PC-3 (cell line): ENCODE results near the gene KRT35. TPM values are rescaled to one million over a fixed set of nuclear protein-coding genes. Genes with fewer than 3 reads are reported as not detected.

Source experiments
- ATAC-seq: fragments of 200-7000 bp; cut with Tn5 transposase; 2 replicates; pipeline ENCODE4 v1.9.1; 2020; ENCODE audit warnings: mild to moderate bottlenecking, moderate library complexity
- BruUV-seq: library from RNA; stranded (reverse); fragments of 400-500 nt; replicated peaks from 2 replicates; lab custom pipeline; 2021; lab: Mats Ljungman, UMichigan
- CTCF ChIA-PET: fragments of 300-600 bp; sonication (Branson Sonifier 250); formaldehyde crosslinking; loops from one replicate; lab custom pipeline; 2022; ENCODE audit warnings: antibody characterized with exemption; lab: Charles Lee
- POLR2A ChIA-PET: fragments of 300-600 bp; sonication (Branson Sonifier 250); formaldehyde crosslinking; loops from one replicate; lab custom pipeline; 2022; ENCODE audit warnings: antibody characterized with exemption; ENCODE audit not compliant: unreplicated experiment; lab: Charles Lee
- DNase-seq: peaks from one replicate; pipeline ENCODE4 v3.0.0-alpha.2; 2015
- H2AFZ ChIP-seq: fragments of 300-600 bp; sonication (generic); 2 replicates; pipeline ENCODE4 v1.6.0; 2016; ENCODE audit warnings: antibody characterized with exemption, low read length
- H3F3A ChIP-seq: fragments of 300-600 bp; sonication (generic); one replicate; pipeline ENCODE4 v1.6.0; 2017; ENCODE audit warnings: antibody characterized with exemption, low read length, control low read depth, mild to moderate bottlenecking; ENCODE audit not compliant: unreplicated experiment
- H3K27ac ChIP-seq: fragments of 300-600 bp; sonication (generic); 2 replicates; pipeline ENCODE4 v1.5.1; 2016; ENCODE audit warnings: mild to moderate bottlenecking, low read length
- H3K27me3 ChIP-seq: fragments of 300-600 bp; sonication (generic); 2 replicates; pipeline ENCODE4 v1.6.1; 2016; ENCODE audit warnings: low read length, mixed read lengths
- H3K36me3 ChIP-seq: fragments of 300-600 bp; sonication (generic); 2 replicates; pipeline ENCODE4 v1.6.1; 2016; ENCODE audit warnings: low read depth, mixed run types, low read length, mixed read lengths
- H3K4me1 ChIP-seq: fragments of 300-600 bp; sonication (generic); 2 replicates; pipeline ENCODE4 v1.5.1; 2016; ENCODE audit warnings: low read length; ENCODE audit not compliant: insufficient read depth
- H3K4me2 ChIP-seq: fragments of 300-600 bp; sonication (generic); 2 replicates; pipeline ENCODE4 v1.6.0; 2016; ENCODE audit warnings: low read length
- H3K4me3 ChIP-seq: fragments of 300-600 bp; sonication (generic); 2 replicates; pipeline ENCODE4 v1.5.1; 2016; ENCODE audit warnings: mild to moderate bottlenecking, low read length, mixed read lengths
- H3K79me2 ChIP-seq: fragments of 300-600 bp; sonication (generic); 2 replicates; pipeline ENCODE4 v1.6.1; 2017; ENCODE audit warnings: low read length, mixed read lengths
- H3K9ac ChIP-seq: fragments of 300-600 bp; sonication (generic); 2 replicates; pipeline ENCODE4 v1.6.0; 2016; ENCODE audit warnings: mild to moderate bottlenecking, low read length
- H3K9me2 ChIP-seq: fragments of 300-600 bp; sonication (generic); replicated peaks from 2 replicates; pipeline ENCODE4 v1.6.1; 2016; ENCODE audit warnings: mixed run types, low read length, mixed read lengths
- H3K9me3 ChIP-seq: fragments of 300-600 bp; sonication (generic); 2 replicates; pipeline ENCODE4 v1.6.1; 2016; ENCODE audit warnings: low read length, mixed read lengths
- H4K20me1 ChIP-seq: fragments of 300-600 bp; sonication (generic); 2 replicates; pipeline ENCODE4 v1.6.1; 2016; ENCODE audit warnings: low read length, mixed read lengths
- EZH2 ChIP-seq: fragments of 300-600 bp; sonication (generic); IDR thresholded peaks from one replicate; pipeline ENCODE4 v1.6.1; 2017; ENCODE audit warnings: antibody characterized with exemption, mild to moderate bottlenecking, low read length; ENCODE audit not compliant: unreplicated experiment
- EZH2phosphoT487 ChIP-seq: fragments of 300-600 bp; sonication (generic); IDR thresholded peaks from 2 replicates; pipeline ENCODE4 v1.6.1; 2018; ENCODE audit warnings: mild to moderate bottlenecking, antibody characterized with exemption, low read length, borderline replicate concordance
- intact Hi-C: fragments of 100-400 bp; cut with micrococcal nuclease; formaldehyde crosslinking; loops from 2 replicates; pipeline ENCODE4 v1.9.0; 2023
- total RNA-seq: library from RNA; depleted of rRNA; stranded (reverse); fragments of >200 nt; gene quantifications from 2 replicates; pipeline ENCODE4 v1.2.3, GENCODE V29; 2014
- TF ChIP-seq, protein P1 (sequence below): fragments of 300-600 bp; sonication (generic); conservative IDR thresholded peaks from 2 replicates; pipeline ENCODE4 v1.5.1; 2017; ENCODE audit warnings: antibody characterized with exemption, low read depth, mild to moderate bottlenecking, low read length

Gene KRT35
- total RNA-seq, 1 experiment from 2014 or later, result not detected

DNA sequence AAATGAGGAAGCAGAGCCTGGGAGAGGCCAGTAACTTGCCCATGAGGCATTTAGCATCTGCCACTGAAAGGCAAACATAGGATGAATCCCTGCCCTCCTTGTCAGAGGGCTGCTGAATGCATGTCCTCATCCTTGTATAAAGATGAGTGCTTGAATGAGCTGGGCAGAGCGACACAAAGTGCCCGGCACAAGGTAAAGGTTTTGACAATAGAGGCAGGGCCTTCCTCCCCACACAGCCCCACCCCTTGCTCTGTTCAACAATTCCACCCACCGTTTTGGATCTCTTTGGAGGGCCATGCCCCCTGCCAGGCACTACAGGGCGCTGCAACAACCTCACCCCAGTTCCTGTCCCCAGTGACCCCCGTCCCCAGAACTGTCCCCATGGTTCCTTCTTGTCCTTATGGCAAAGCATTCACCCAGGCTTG, 48.6 kb upstream of the KRT35 start:
- TF ChIP-seq EZH2phosphoT487, result no peak
- no peak for TF ChIP-seq EZH2
- TF ChIP-seq, protein P1, sequence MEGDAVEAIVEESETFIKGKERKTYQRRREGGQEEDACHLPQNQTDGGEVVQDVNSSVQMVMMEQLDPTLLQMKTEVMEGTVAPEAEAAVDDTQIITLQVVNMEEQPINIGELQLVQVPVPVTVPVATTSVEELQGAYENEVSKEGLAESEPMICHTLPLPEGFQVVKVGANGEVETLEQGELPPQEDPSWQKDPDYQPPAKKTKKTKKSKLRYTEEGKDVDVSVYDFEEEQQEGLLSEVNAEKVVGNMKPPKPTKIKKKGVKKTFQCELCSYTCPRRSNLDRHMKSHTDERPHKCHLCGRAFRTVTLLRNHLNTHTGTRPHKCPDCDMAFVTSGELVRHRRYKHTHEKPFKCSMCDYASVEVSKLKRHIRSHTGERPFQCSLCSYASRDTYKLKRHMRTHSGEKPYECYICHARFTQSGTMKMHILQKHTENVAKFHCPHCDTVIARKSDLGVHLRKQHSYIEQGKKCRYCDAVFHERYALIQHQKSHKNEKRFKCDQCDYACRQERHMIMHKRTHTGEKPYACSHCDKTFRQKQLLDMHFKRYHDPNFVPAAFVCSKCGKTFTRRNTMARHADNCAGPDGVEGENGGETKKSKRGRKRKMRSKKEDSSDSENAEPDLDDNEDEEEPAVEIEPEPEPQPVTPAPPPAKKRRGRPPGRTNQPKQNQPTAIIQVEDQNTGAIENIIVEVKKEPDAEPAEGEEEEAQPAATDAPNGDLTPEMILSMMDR, result no peak
- peaks cover 35% of the 10 kb centered on the region for H3K4me1 ChIP-seq
- peaks cover 17% of the 10 kb centered on the region for H4K20me1 ChIP-seq
- H3K4me2 ChIP-seq, result peak overlapping the region; percentile 94
- H3K79me2 ChIP-seq, result peaks cover 48% of the 10 kb centered on the region
- H3K27me3 ChIP-seq, result no peaks in the 10 kb centered on the region
- ATAC-seq (no peak), DNase-seq (no peak)
- ChIA-PET CTCF (interaction anchor here (3.5 kb wide), 1 partner anchor 19 kb away, joined by 22 read pairs; no protein-coding TSS in a partner anchor), POLR2A (interaction anchor here (0.6 to 0.7 kb wide), 2 partner anchors 11 to 316 kb away, joined by 3 to 4 read pairs; no protein-coding TSS in a partner anchor)
- H3K36me3 ChIP-seq, result peaks cover 20% of the 10 kb centered on the region
- BruUV-seq, result no TSS peak
- H2AFZ ChIP-seq, result no peak overlapping the region
- peak overlapping the region; percentile 90 for H3K4me3 ChIP-seq
- peaks cover 12% of the 10 kb centered on the region for H3F3A ChIP-seq
- H3K9me2 ChIP-seq, result no peaks in the 10 kb centered on the region
- H3K9me3 ChIP-seq, result no peaks in the 10 kb centered on the region
- peak overlapping the region; percentile 97 for H3K27ac ChIP-seq
- H3K9ac ChIP-seq, result peak overlapping the region; percentile 97
- intact Hi-C loops, result loop anchor here (10.0 kb wide), 1 partner anchor 125 kb away; no protein-coding TSS in a partner anchor

DNA sequence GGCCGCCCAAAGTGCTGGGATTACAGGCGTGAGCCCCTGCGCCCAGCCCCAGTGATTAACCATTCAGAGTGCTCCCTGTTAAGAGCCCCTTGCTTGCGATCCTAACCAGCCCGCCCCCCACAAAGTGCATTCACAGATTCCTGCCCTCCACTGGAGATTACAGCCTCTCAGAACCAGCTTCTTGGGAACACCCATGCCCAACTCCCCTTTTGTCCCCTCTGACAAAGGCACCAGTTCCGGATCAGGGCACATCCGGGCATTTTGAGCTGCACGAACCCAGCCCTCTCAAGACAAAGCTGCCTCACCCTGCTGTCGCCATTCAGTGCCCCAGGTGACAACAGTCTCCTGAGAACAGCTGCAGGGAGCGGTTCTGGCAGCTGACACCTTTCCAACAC, 48.0 kb upstream of the KRT35 start:
- intact Hi-C loops, result loop anchor here (10.0 kb wide), 1 partner anchor 124 kb away; no protein-coding TSS in a partner anchor
- Histone ChIP-seq H3K27ac (peak overlapping the region; percentile 97), H3K9me3 (no peaks in the 10 kb centered on the region), H3K27me3 (no peaks in the 10 kb centered on the region), H3K9me2 (no peaks in the 10 kb centered on the region), H3K36me3 (peaks cover 24% of the 10 kb centered on the region), H3K9ac (peak overlapping the region; percentile 97), H3K4me1 (peaks cover 40% of the 10 kb centered on the region), H2AFZ (no peak overlapping the region), H4K20me1 (peaks cover 17% of the 10 kb centered on the region), H3K4me2 (peak overlapping the region; percentile 94), H3F3A (peaks cover 12% of the 10 kb centered on the region), H3K4me3 (peak overlapping the region; percentile 90), H3K79me2 (peaks cover 48% of the 10 kb centered on the region)
- no peak for TF ChIP-seq EZH2
- TF ChIP-seq EZH2phosphoT487, result no peak
- TF ChIP-seq, protein P1, result no peak
- ATAC-seq (no peak), DNase-seq (no peak)
- BruUV-seq, result no TSS peak
- ChIA-PET POLR2A (interaction anchor here (0.6 to 1.6 kb wide), 5 partner anchors 20 to 315 kb away, joined by 3 to 23 read pairs (median 4); no protein-coding TSS in a partner anchor), CTCF (interaction anchor here (3.5 kb wide), 1 partner anchor 20 kb away, joined by 22 read pairs; no protein-coding TSS in a partner anchor)
